Keratinocyte (primary cell): ENCODE measurements around the gene ANKFN1. TPM values are rescaled to one million over a fixed set of nuclear protein-coding genes. Genes with fewer than 3 reads are reported as not detected.

Source experiments
- DNase-seq: peaks from one replicate; pipeline ENCODE4 v3.0.0-alpha.2; 2011; ENCODE audit warnings: low read depth, missing footprints, low spot score
- FAIRE-seq: peaks from 2 replicates; lab custom pipeline; 2011; peaks lifted over from hg19 to GRCh38; lab: Jason Lieb, UNC
- H2AFZ ChIP-seq: 2 replicates; pipeline ENCODE4 v1.6.0; 2012; ENCODE audit warnings: low read length, control low read depth, inconsistent platforms; ENCODE audit not compliant: control insufficient read depth
- H3K27ac ChIP-seq: 2 replicates; pipeline ENCODE4 v1.5.1; 2011; ENCODE audit warnings: low read length; ENCODE audit not compliant: control insufficient read depth, insufficient read depth
- H3K27me3 ChIP-seq: 3 replicates; pipeline ENCODE4 v1.6.0; 2011; ENCODE audit warnings: low read length; ENCODE audit not compliant: control insufficient read depth, insufficient read depth; ENCODE audit errors: extremely low read depth
- H3K36me3 ChIP-seq, 2 experiments: 2 replicates in 1 of 2; 3 replicates in 1 of 2; pipeline ENCODE4 v1.5.1; 2011; ENCODE audit warnings: low read length in 2 of 2, mild to moderate bottlenecking in 1 of 2; ENCODE audit not compliant: control insufficient read depth in 2 of 2, insufficient read depth in 2 of 2; ENCODE audit errors: extremely low read depth in 1 of 2
- H3K4me1 ChIP-seq: 3 replicates; pipeline ENCODE4 v1.5.1; 2011; ENCODE audit warnings: low read length; ENCODE audit not compliant: control insufficient read depth, insufficient read depth; ENCODE audit errors: extremely low read depth
- H3K4me2 ChIP-seq: 3 replicates; pipeline ENCODE4 v1.6.0; 2011; ENCODE audit warnings: low read depth, low read length; ENCODE audit not compliant: control insufficient read depth, insufficient read depth; ENCODE audit errors: extremely low read depth
- H3K4me3 ChIP-seq, 3 experiments: fragments of 200-600 bp in 1 of 3; sonication (generic) in 1 of 3; 2 replicates in 2 of 3; 3 replicates in 1 of 3; pipeline ENCODE4 v1.5.1; 2011 to 2016; ENCODE audit warnings: low read length in 3 of 3, mild to moderate bottlenecking in 3 of 3, control low read depth in 2 of 3, inconsistent platforms in 1 of 3, low read depth in 1 of 3, mixed read lengths in 1 of 3, mixed run types in 1 of 3, moderate library complexity in 1 of 3; ENCODE audit not compliant: control insufficient read depth in 2 of 3, insufficient read depth in 2 of 3; ENCODE audit errors: extremely low read depth in 1 of 3
- H3K79me2 ChIP-seq: 2 replicates; pipeline ENCODE4 v1.6.0; 2012; ENCODE audit warnings: low read length; ENCODE audit not compliant: control insufficient read depth, insufficient read depth
- H3K9ac ChIP-seq: 3 replicates; pipeline ENCODE4 v1.6.0; 2011; ENCODE audit warnings: low read length; ENCODE audit not compliant: control insufficient read depth, insufficient read depth; ENCODE audit errors: extremely low read depth
- H3K9me1 ChIP-seq: 3 replicates; pipeline ENCODE4 v1.6.0; 2011; ENCODE audit warnings: low read length; ENCODE audit not compliant: control insufficient read depth, insufficient read depth; ENCODE audit errors: extremely low read depth
- H3K9me3 ChIP-seq: 2 replicates; pipeline ENCODE4 v1.5.1; 2012; ENCODE audit warnings: low read depth, low read length; ENCODE audit not compliant: control insufficient read depth
- H4K20me1 ChIP-seq: 3 replicates; pipeline ENCODE4 v1.6.0; 2011; ENCODE audit warnings: low read length; ENCODE audit not compliant: control insufficient read depth, insufficient read depth; ENCODE audit errors: extremely low read depth
- EZH2 ChIP-seq: IDR thresholded peaks from one replicate; pipeline ENCODE4 v1.6.1; 2012; ENCODE audit warnings: inconsistent platforms, mild to moderate bottlenecking, low read length, moderate library complexity
- dilution Hi-C: fragments of 300-500 bp; cut with MboI; formaldehyde crosslinking; loops from one replicate; pipeline ENCODE4 v1.7.0; 2020; ENCODE audit warnings: low sequenced_read_pairs; ENCODE audit not compliant: extremely low pct_ligation_motif_present
- polyA plus RNA-seq, 5 experiments: library from polyadenylated mRNA; depleted of rRNA in 3 of 5; stranded (reverse) in 3 of 5; stranded (forward) in 1 of 5; unstranded in 1 of 5; fragments of >200 nt; gene quantifications; 1 replicate in 1 of 5; 2 replicates in 3 of 5; 3 replicates in 1 of 5; pipeline versions ENCODE4 v1.2.1 to v1.2.3, GENCODE V29; 2011 to 2012; ENCODE audit warnings: missing spikeins in 2 of 5, low read depth in 1 of 5, low replicate concordance in 1 of 5
- TF ChIP-seq, protein P1 (sequence below), 3 experiments: IDR thresholded peaks in 1 of 3; conservative IDR thresholded peaks in 1 of 3; optimal IDR thresholded peaks in 1 of 3; 2 replicates in 2 of 3; 3 replicates in 1 of 3; pipeline versions ENCODE3 to v1.5.1; 2011; ENCODE audit warnings: low read length in 3 of 3, mild to moderate bottlenecking in 3 of 3, moderate library complexity in 2 of 3, control low read depth in 1 of 3, inconsistent platforms in 1 of 3; ENCODE audit not compliant: insufficient read depth in 2 of 3; ENCODE audit errors: extremely low read depth in 1 of 3

Gene ANKFN1
- polyA plus RNA-seq, 1 donor (not counting 4 experiments of a cell fraction or from before 2014, with no cell fraction given) = 0.12 TPM

DNA sequence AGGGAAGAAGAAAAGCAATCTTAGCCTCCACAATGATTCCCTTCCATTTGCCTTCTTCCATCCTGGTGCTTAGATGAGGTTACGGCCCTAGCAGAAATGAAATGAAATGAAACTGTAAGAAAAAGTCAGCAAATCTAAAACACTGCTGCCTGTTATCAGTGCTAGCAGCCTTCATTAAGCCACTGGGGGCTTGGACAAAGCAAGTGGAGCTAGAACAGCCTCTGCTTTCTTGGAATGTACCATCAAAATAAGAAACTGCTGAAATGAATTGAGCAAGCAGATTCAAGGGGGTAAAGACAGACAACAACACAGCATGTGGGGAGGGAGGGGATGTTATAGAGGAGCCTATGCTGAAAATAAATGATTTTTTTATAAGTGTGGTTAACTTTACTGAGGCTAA is 5.1 kb downstream of the ANKFN1 start:
- TF ChIP-seq, protein P1, sequence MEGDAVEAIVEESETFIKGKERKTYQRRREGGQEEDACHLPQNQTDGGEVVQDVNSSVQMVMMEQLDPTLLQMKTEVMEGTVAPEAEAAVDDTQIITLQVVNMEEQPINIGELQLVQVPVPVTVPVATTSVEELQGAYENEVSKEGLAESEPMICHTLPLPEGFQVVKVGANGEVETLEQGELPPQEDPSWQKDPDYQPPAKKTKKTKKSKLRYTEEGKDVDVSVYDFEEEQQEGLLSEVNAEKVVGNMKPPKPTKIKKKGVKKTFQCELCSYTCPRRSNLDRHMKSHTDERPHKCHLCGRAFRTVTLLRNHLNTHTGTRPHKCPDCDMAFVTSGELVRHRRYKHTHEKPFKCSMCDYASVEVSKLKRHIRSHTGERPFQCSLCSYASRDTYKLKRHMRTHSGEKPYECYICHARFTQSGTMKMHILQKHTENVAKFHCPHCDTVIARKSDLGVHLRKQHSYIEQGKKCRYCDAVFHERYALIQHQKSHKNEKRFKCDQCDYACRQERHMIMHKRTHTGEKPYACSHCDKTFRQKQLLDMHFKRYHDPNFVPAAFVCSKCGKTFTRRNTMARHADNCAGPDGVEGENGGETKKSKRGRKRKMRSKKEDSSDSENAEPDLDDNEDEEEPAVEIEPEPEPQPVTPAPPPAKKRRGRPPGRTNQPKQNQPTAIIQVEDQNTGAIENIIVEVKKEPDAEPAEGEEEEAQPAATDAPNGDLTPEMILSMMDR (optimal IDR thresholded peaks at IDR 0.05 in 1 of 3, IDR thresholded peaks at IDR 0.05 in 1 of 3, conservative IDR thresholded peaks at IDR 0.05 in 1 of 3; ENCODE audit: extremely low read depth in 1 of 3, insufficient read depth in 2 of 3, low read length in 3 of 3) = no peak
- TF ChIP-seq EZH2 = no peak
- FAIRE-seq = no peak

DNA sequence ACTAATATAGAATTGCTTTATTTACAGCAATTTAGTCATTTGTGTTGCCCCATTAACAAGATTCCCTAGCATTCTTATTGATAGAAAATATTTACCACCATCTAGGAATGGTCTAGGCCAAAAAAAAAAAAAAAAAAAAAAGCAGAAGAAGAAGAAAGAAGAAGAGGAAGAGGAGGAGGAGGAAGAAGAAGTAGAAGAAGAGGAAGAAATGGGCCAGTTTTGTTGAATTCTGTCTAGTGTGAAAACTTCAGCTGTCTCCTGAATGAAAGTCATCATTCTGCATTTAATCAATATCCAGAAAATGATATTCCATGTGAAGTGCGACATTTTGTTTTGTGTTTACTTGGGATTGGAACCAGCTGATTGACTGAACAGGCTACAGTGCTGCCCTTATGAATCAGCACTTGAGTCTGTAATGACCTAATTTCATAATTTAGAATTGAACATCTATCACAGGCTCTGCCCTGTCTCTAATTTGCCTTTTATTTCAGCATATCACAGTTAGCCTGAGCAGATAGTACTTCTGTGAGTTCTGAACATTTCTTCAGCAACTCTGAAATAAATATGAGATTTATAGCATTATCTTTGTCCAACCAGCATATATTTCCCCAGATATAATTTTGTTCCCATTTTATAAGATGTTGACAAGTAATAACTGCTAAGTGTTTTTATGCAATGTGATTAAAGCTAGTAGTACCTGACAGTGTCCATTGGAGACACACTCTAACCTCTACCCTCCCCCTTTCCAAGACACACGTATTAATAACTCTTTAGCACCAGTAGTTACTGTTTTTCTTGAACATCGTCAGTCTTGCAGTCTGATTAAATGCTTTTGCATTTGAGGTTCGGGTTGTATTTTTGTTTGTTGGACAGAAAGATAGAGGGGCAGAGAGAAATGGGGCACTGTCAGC is 5.9 kb downstream of the ANKFN1 start:
- dilution Hi-C loops = no loop called here
- Histone ChIP-seq H3K79me2 (no peaks in the 10 kb centered on the region), H3K27ac (no peak overlapping the region), H3K9me3 (no peaks in the 10 kb centered on the region), H3K9me1 (no peaks in the 10 kb centered on the region), H4K20me1 (no peaks in the 10 kb centered on the region), H3K27me3 (no peaks in the 10 kb centered on the region), H3K4me1 (no peaks in the 10 kb centered on the region), H3K4me2 (no peak overlapping the region), H3K36me3 (no peaks in the 10 kb centered on the region), H3K4me3 (no peak overlapping the region), H2AFZ (no peak overlapping the region), H3K9ac (no peak overlapping the region)
- no peak for FAIRE-seq
- no peak for DNase-seq
- TF ChIP-seq, protein P1 (optimal IDR thresholded peaks at IDR 0.05 in 1 of 3, IDR thresholded peaks at IDR 0.05 in 1 of 3, conservative IDR thresholded peaks at IDR 0.05 in 1 of 3; ENCODE audit: extremely low read depth in 1 of 3, insufficient read depth in 2 of 3, low read length in 3 of 3) = no peak

More for the DNA sequence above, 5.1 kb downstream of the ANKFN1 start:
- H3K9me3 ChIP-seq = no peaks in the 10 kb centered on the region
- no peaks in the 10 kb centered on the region for H3K4me1 ChIP-seq
- no peak overlapping the region for H3K4me3 ChIP-seq
- no peak overlapping the region for H3K4me2 ChIP-seq
- DNase-seq = no peak
- no peaks in the 10 kb centered on the region for H3K9me1 ChIP-seq
- H3K27me3 ChIP-seq = no peaks in the 10 kb centered on the region
- H4K20me1 ChIP-seq = no peaks in the 10 kb centered on the region
- H3K79me2 ChIP-seq = no peaks in the 10 kb centered on the region
- dilution Hi-C loops = no loop called here
- no peaks in the 10 kb centered on the region for H3K36me3 ChIP-seq
- no peak overlapping the region for H3K9ac ChIP-seq
- no peak overlapping the region for H3K27ac ChIP-seq
- no peak overlapping the region for H2AFZ ChIP-seq
